Breast epithelium (tissue), 3 donors: Measurements from ENCODE around the gene POPDC2.
A peak's percentile ranks its signal among the peaks of the same experiment; 100 is the strongest.

Experiments used
- POLR2A ChIP-seq: fragments of 450-650 bp; IDR thresholded peaks from one replicate; pipeline ENCODE4 v1.6.1; 2016; ENCODE audit warnings: antibody characterized with exemption, mild to moderate bottlenecking, moderate library complexity
- POLR2AphosphoS5 ChIP-seq, 3 donors: sonication (generic); formaldehyde crosslinking; IDR thresholded peaks; one replicate each; pipeline ENCODE4 v1.6.1; 2017; ENCODE audit warnings: antibody characterized with exemption in 3 of 3
- TF ChIP-seq, protein P1 (sequence below), 3 donors: fragments of 450-650 bp; IDR thresholded peaks; one replicate each; pipeline ENCODE4 v1.5.1; 2016 to 2017; ENCODE audit warnings: antibody characterized with exemption in 3 of 3, mild to moderate bottlenecking in 3 of 3, moderate library complexity in 3 of 3

DNA sequence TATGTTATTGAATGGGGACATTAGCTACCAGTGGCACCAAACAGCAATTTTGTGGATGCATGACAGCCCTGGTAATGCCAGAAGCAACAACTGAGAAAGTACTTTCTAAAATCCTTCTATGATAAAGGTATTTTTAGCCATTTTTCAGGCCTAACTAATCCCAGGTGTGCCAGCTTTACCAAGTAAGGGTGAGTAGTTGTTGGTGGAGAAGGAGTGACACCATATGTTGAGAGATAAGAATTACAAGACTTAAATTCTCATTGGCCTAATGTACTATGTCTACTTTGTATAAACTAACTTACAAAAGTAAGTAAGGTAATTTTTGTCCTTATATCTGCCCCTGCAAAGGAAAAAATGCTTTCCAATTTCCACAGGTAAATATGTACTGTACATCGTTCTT lies 20.9 kb upstream of the POPDC2 start:
- TF ChIP-seq, protein P1, sequence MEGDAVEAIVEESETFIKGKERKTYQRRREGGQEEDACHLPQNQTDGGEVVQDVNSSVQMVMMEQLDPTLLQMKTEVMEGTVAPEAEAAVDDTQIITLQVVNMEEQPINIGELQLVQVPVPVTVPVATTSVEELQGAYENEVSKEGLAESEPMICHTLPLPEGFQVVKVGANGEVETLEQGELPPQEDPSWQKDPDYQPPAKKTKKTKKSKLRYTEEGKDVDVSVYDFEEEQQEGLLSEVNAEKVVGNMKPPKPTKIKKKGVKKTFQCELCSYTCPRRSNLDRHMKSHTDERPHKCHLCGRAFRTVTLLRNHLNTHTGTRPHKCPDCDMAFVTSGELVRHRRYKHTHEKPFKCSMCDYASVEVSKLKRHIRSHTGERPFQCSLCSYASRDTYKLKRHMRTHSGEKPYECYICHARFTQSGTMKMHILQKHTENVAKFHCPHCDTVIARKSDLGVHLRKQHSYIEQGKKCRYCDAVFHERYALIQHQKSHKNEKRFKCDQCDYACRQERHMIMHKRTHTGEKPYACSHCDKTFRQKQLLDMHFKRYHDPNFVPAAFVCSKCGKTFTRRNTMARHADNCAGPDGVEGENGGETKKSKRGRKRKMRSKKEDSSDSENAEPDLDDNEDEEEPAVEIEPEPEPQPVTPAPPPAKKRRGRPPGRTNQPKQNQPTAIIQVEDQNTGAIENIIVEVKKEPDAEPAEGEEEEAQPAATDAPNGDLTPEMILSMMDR (IDR thresholded peaks at IDR 0.05): peak in 1 of 3 donors; percentile 34
- TF ChIP-seq POLR2AphosphoS5 (IDR thresholded peaks at IDR 0.05): no peak
- TF ChIP-seq POLR2A: no peak
